BJ (cell line): ENCODE measurements around the gene C1orf53. TPM values are rescaled to one million over a fixed set of nuclear protein-coding genes. Genes with fewer than 3 reads are reported as not detected.
"Not testable (repeated sequence)": the region's sequence is repeated elsewhere in the genome, so short reads cannot be mapped to it uniquely, and the experiment has no call there.

Source experiments
- CTCF ChIA-PET: fragments of 350-600 bp; formaldehyde crosslinking; extraction: SDS; loops from one replicate; lab custom pipeline; 2021; ENCODE audit warnings: antibody characterized with exemption, inconsistent platforms; lab: Yijun Ruan, JAX
- POLR2A ChIA-PET: fragments of 300-600 bp; sonication (Branson Sonifier 250); formaldehyde crosslinking; extraction: SDS; loops from one replicate; lab custom pipeline; 2021; ENCODE audit warnings: antibody characterized with exemption; lab: Charles Lee
- DNase-seq: peaks from one replicate; pipeline ENCODE4 v3.0.0-alpha.2; 2011; ENCODE audit warnings: low read depth
- H3K27me3 ChIP-seq: 2 replicates; pipeline ENCODE4 v1.6.0; 2011; ENCODE audit warnings: low read length; ENCODE audit not compliant: control insufficient read depth, insufficient read depth
- H3K36me3 ChIP-seq: 2 replicates; pipeline ENCODE4 v1.5.1; 2011; ENCODE audit warnings: low read length; ENCODE audit not compliant: control insufficient read depth, insufficient read depth
- H3K4me3 ChIP-seq: 2 replicates; pipeline ENCODE4 v1.5.1; 2011; ENCODE audit warnings: low read depth, mild to moderate bottlenecking, control low read depth, low read length
- CTCF ChIP-seq: IDR thresholded peaks from 2 replicates; pipeline ENCODE4 v1.5.1; 2011; ENCODE audit warnings: low read depth, mild to moderate bottlenecking, control low read depth, inconsistent platforms, low read length, moderate library complexity; ENCODE audit not compliant: insufficient read depth
- polyA plus RNA-seq: library from polyadenylated mRNA; depleted of rRNA; stranded (reverse); fragments of >200 nt; gene quantifications from 2 replicates; pipeline ENCODE4 v1.2.3, GENCODE V29; 2011

The C1orf53 gene
- polyA plus RNA-seq, 1 experiment: 9.7 TPM

GRCh38 chr1:197862671-197863070 lies 39.8 kb upstream of the C1orf53 start:
- TF ChIP-seq CTCF: no peak
- DNase-seq: no peak
- no peaks in the 10 kb centered on the region for H3K27me3 ChIP-seq
- ChIA-PET CTCF (no interaction called here), POLR2A (no interaction called here)
- no peaks in the 10 kb centered on the region for H3K36me3 ChIP-seq
- no peak overlapping the region for H3K4me3 ChIP-seq

GRCh38 chr1:197865809-197866208 lies 36.6 kb upstream of the C1orf53 start:
- no peak for DNase-seq
- POLR2A ChIA-PET: no interaction called here
- H3K4me3 ChIP-seq: no peak overlapping the region
- TF ChIP-seq CTCF: no peak
- CTCF ChIA-PET: no interaction called here
- no peaks in the 10 kb centered on the region for H3K36me3 ChIP-seq
- no peaks in the 10 kb centered on the region for H3K27me3 ChIP-seq

- POLR2A ChIA-PET: no interaction called here
- DNase-seq: peak; percentile 11
- CTCF ChIA-PET: interaction anchor here (0.6 to 3.2 kb wide), 33 partner anchors 9 to 596 kb away, joined by 3 to 27 read pairs (median 5); partner anchors contain the start of genes C1orf53 and DENND1B
These were observed 33.5 kb upstream of the C1orf53 start for GRCh38 chr1:197868751-197869489.

GRCh38 chr1:197869490-197870077 lies 32.8 kb upstream of the C1orf53 start:
- H3K36me3 ChIP-seq: no peaks in the 10 kb centered on the region
- TF ChIP-seq CTCF: no peak
- ChIA-PET CTCF (interaction anchor here (0.6 to 3.2 kb wide), 32 partner anchors 8 to 595 kb away, joined by 3 to 27 read pairs (median 5); partner anchors contain the start of genes C1orf53 and DENND1B), POLR2A (no interaction called here)
- no peak overlapping the region for H3K4me3 ChIP-seq
- DNase-seq: no peak
- H3K27me3 ChIP-seq: no peaks in the 10 kb centered on the region

More at GRCh38 chr1:197868751-197869489, 33.5 kb upstream of the C1orf53 start:
- no peaks in the 10 kb centered on the region for H3K27me3 ChIP-seq
- peak; percentile 78 for TF ChIP-seq CTCF
- no peak overlapping the region for H3K4me3 ChIP-seq
- no peaks in the 10 kb centered on the region for H3K36me3 ChIP-seq

- Histone ChIP-seq H3K27me3 (no peaks in the 10 kb centered on the region), H3K36me3 (no peaks in the 10 kb centered on the region), H3K4me3 (no peak overlapping the region)
- CTCF ChIA-PET: no interaction called here
- no peak for DNase-seq
- TF ChIP-seq CTCF: no peak
- POLR2A ChIA-PET: interaction anchor here (0.6 kb wide), 1 partner anchor 169 kb away, joined by 3 read pairs; no protein-coding TSS in a partner anchor
These were observed 25.5 kb upstream of the C1orf53 start for GRCh38 chr1:197876894-197877293.

- H3K27me3 ChIP-seq, POLR2A ChIA-PET, H3K4me3 ChIP-seq, DNase-seq, CTCF ChIA-PET, H3K36me3 ChIP-seq: not testable (repeated sequence)
These were observed 22.0 kb upstream of the C1orf53 start for GRCh38 chr1:197880385-197880784.

GRCh38 chr1:197882241-197882640 lies 20.2 kb upstream of the C1orf53 start:
- H3K4me3 ChIP-seq, H3K36me3 ChIP-seq, H3K27me3 ChIP-seq, DNase-seq, POLR2A ChIA-PET: not testable (repeated sequence)
- CTCF ChIA-PET: interaction anchor here (0.6 kb wide), 1 partner anchor 44 kb away, joined by 4 read pairs; no protein-coding TSS in a partner anchor
